ENCODE measurements around the gene IP6K3. TPM values are rescaled to one million over a fixed set of nuclear protein-coding genes. Genes with fewer than 3 reads are reported as not detected.

Gene IP6K3
- polyA plus RNA-seq, 1 donor, result 1.0 TPM

- DNase-seq, result peak; percentile 53
These were observed 41.3 kb downstream of the IP6K3 start for GRCh38 chr6:33705268-33705885.

GRCh38 chr6:33704215-33705066, 42.3 kb downstream of the IP6K3 start:
- DNase-seq, result no peak

GRCh38 chr6:33702345-33702977, 44.2 kb downstream of the IP6K3 start:
- DNase-seq, result no peak

GRCh38 chr6:33700391-33701050, 46.2 kb downstream of the IP6K3 start:
- DNase-seq, result peak; percentile 61

- DNase-seq, result no peak
These were observed 47.0 kb downstream of the IP6K3 start for GRCh38 chr6:33699739-33700138.

GRCh38 chr6:33699131-33699530, 47.6 kb downstream of the IP6K3 start:
- DNase-seq, result no peak

- no peak for DNase-seq
These were observed 48.2 kb downstream of the IP6K3 start for GRCh38 chr6:33698494-33698893.

- DNase-seq, result no peak
These were observed 48.9 kb downstream of the IP6K3 start for GRCh38 chr6:33697845-33698244.

- DNase-seq, result no peak
These were observed 49.9 kb downstream of the IP6K3 start for GRCh38 chr6:33696548-33697518.

GRCh38 chr6:33696076-33696475, 50.6 kb downstream of the IP6K3 start:
- DNase-seq, result no peak

GRCh38 chr6:33695451-33695887, 51.2 kb downstream of the IP6K3 start:
- DNase-seq, result no peak

- DNase-seq, result no peak
These were observed 51.7 kb downstream of the IP6K3 start for GRCh38 chr6:33694977-33695376.

GRCh38 chr6:33694401-33694931, 52.2 kb downstream of the IP6K3 start:
- no peak for DNase-seq

GRCh38 chr6:33693186-33694105, 53.3 kb downstream of the IP6K3 start:
- no peak for DNase-seq

GRCh38 chr6:33692760-33693158, 53.9 kb downstream of the IP6K3 start:
- no peak for DNase-seq

- no peak for DNase-seq
These were observed 54.5 kb downstream of the IP6K3 start for GRCh38 chr6:33692078-33692759.

GRCh38 chr6:33691456-33692077, 55.1 kb downstream of the IP6K3 start:
- no peak for DNase-seq

- DNase-seq, result no peak
These were observed 55.9 kb downstream of the IP6K3 start for GRCh38 chr6:33690766-33691165.

GRCh38 chr6:33689879-33690278, 56.8 kb downstream of the IP6K3 start:
- no peak for DNase-seq
